GM10248 (cell line): Measurements from ENCODE around the gene PSMC3IP.
A peak's percentile ranks its signal among the peaks of the same experiment; 100 is the strongest.
"Not testable (repeated sequence)": the region's sequence is repeated elsewhere in the genome, so short reads cannot be mapped to it uniquely, and the experiment has no call there.

Experiments
- CTCF ChIA-PET: fragments of 300-600 bp; sonication (Branson Sonifier 250); formaldehyde crosslinking; extraction: SDS; loops from one replicate; lab custom pipeline; 2021; ENCODE audit warnings: antibody characterized with exemption; lab: Yijun Ruan, JAX
- POLR2A ChIA-PET: fragments of 350-650 bp; sonication (Branson Sonifier 250); formaldehyde crosslinking; extraction: SDS; loops from one replicate; lab custom pipeline; 2020; ENCODE audit warnings: antibody characterized with exemption; lab: Yijun Ruan, JAX
- DNase-seq: peaks from one replicate; pipeline ENCODE4 v3.0.0; 2012; ENCODE audit errors: extremely low spot score
- CTCF ChIP-seq: IDR thresholded peaks from 2 replicates; pipeline ENCODE4 v1.5.1; 2012; ENCODE audit warnings: mild to moderate bottlenecking, low read depth; ENCODE audit errors: extremely low read depth, missing control alignments, control extremely low read depth

PSMC3IP gene

DNA sequence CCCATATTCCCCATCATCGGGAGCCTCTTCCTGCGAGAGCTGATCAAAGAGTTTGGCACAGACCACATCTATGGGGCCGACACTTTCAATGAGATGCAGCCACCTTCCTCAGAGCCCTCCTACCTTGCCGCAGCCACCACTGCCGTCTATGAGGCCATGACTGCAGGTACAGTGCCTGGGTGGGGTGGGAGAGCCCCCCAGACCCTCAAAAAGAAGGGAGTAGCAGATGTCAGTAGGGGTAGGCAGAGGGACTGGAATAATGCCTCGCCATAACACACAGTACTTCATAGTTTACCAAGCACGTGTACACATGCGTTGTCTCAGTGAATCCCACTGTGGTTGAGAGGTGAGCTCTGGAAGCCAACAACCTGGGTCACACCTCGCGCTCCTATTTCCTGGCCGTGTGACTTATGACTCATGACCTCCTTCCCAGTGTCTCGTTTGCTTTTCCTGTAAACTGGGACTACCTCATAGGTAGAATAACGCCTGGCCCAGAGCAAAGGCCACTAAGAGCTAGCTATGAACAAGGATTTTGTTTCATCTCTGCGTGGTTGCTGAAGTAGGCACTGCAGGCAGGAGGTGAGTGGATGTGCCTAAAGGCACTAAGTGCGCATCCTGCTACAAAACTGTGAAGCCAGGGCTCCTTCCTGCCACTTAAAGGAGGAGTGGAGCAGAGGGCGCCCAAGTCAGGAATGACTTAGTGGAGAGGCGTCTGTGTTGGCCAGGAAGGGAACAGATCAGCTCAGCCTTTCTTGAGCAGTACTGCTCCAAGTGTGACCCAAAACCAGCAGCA lies 36.3 kb downstream of the PSMC3IP start:
- TF ChIP-seq CTCF = no peak
- CTCF ChIA-PET = interaction anchor here (0.9 to 2.2 kb wide), 4 partner anchors 11 to 283 kb away, joined by 3 to 6 read pairs (median 3); partner anchors contain the start of gene BECN1
- POLR2A ChIA-PET = no interaction called here
- no peak for DNase-seq

DNA sequence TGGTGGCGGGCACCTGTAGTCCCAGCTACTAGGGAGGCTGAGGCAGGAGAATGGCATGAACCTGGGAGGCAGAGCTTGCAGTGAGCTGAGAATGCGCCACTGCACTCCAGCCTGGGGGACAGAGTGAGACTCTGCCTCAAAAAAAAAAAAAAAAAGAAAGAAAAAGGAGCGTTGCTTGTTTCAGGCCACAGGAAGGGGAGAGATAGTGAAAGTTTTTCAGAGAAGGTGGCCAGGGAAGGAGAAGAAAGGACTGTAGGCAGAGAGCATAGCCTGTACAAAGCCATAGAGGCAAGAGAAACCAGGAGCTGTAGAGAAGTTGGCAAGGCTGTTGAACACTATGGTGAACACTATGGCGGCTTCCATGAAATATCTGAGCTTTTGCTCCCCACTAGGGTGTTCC lies 37.0 kb downstream of the PSMC3IP start:
- POLR2A ChIA-PET, DNase-seq: not testable (repeated sequence)
- CTCF ChIA-PET = interaction anchor here (0.9 to 2.2 kb wide), 2 partner anchors 13 to 284 kb away, joined by 3 to 6 read pairs; partner anchors contain the start of gene BECN1

DNA sequence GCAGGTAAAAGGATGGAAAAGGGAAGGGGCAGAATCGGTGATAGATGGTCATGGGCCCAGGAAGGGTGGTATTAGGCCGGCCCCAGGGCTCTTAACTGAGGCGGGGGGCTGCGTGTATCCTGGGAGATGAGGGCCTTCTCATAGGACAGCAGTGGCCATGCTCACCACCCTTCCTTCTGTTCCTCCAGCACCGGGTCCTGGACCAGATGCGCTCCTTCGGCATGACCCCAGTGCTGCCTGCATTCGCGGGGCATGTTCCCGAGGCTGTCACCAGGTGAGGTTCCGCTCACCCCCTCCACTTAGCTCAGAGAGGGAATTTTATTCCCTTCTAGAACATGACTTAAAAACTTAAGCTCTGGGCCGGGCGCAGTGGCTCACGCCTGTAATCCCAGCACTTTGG lies 39.0 kb downstream of the PSMC3IP start:
- DNase-seq = no peak

DNA sequence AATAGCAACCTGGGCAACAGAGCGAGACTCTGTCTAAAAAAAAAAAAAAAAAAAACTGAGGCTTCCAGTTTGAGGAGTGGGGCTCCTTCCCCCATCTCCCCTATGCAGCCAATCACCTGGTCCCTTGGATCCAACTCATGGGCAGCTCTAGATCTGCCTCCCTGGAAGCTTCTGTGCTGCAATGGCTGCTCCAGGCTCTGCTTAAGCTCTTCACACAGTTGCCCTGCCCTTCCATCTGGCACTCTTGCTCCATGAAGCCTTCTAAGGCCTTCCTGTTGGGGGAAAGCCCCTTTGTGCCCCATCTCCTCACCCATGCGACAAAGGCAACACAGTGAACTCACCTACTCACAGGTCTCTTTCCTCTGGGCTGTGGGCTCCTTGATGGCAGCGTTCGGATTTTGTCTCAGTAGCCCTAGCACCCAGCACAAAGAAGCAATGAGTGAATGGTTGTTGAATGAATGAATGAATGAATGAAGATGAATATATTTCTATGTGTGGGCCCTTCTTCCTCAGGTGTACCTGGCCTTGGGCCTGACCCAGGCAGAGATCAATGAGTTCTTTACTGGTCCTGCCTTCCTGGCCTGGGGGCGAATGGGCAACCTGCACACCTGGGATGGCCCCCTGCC lies 39.6 kb downstream of the PSMC3IP start:
- DNase-seq = no peak
- ChIA-PET POLR2A (no interaction called here), CTCF (no interaction called here)
- no peak for TF ChIP-seq CTCF

More for the DNA sequence above, 39.0 kb downstream of the PSMC3IP start:
- POLR2A ChIA-PET = no interaction called here
- no peak for TF ChIP-seq CTCF
- CTCF ChIA-PET = interaction anchor here (0.9 kb wide), 1 partner anchor 10 kb away, joined by 4 read pairs; no protein-coding TSS in a partner anchor

GRCh38 chr17:42537156-42537805 lies 40.2 kb downstream of the PSMC3IP start:
- ChIA-PET CTCF (interaction anchor here (1.8 to 2.5 kb wide), 2 partner anchors 10 to 11 kb away, joined by 11 to 12 read pairs; no protein-coding TSS in a partner anchor), POLR2A (interaction anchor here (0.7 to 1.3 kb wide), 4 partner anchors 10 to 148 kb away, joined by 3 to 4 read pairs (median 3); partner anchors contain the start of gene STAT3)
- TF ChIP-seq CTCF = no peak
- DNase-seq = no peak

DNA sequence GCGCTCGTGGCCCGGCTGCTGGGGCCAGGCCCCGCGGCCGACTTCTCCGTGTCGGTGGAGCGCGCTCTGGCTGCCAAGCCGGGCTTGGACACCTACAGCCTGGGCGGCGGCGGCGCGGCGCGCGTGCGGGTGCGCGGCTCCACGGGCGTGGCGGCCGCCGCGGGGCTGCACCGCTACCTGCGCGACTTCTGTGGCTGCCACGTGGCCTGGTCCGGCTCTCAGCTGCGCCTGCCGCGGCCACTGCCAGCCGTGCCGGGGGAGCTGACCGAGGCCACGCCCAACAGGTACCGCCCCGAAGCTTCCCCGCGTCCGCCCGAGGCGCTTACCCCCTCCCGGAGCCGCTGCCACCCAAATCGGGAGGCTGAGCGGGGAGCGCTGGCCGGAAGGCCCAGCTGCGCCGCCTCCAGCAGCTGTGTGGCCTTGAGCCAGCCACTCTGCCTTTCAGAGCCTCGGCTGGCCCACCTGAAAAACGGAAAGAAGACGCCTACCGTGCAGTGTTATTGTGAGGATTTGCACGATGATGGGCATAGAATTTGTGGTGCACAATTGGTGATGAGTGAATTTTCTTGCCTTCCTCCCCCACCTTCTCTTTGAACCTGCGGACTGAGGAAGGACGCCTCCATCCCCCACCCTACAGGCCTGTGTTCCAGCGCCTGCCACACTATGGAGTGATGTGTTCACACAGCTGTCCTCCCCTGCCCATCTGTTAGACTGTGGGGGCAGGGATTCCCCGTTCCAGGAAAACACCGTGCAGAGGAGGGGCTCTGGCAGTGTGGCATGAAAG lies 41.0 kb downstream of the PSMC3IP start:
- TF ChIP-seq CTCF = no peak
- ChIA-PET CTCF (interaction anchor here (1.0 to 2.5 kb wide), 5 partner anchors 9 to 47 kb away, joined by 3 to 12 read pairs (median 3); no protein-coding TSS in a partner anchor), POLR2A (interaction anchor here (0.7 to 1.4 kb wide), 11 partner anchors 9 to 825 kb away, joined by 3 to 5 read pairs (median 3); partner anchors contain the start of genes MLX, STAT3 and VPS25)
- DNase-seq = peak; percentile 93
